Coronary artery (tissue), 2 donors: ENCODE results near the gene VPS13A.

Experiments
- DNase-seq: peaks from one replicate; pipeline ENCODE4 v3.0.0-alpha.2; 2017; ENCODE audit warnings: low spot score
- H3K27ac ChIP-seq, 2 donors: fragments of 200-600 bp; sonication (generic); one replicate each; pipeline ENCODE4 v1.5.1; 2016 to 2019
- H3K4me3 ChIP-seq: fragments of 200-600 bp; sonication (generic); 2 replicates; pipeline ENCODE4 v1.5.1; 2016; ENCODE audit warnings: mild to moderate bottlenecking, moderate library complexity
- CTCF ChIP-seq: fragments of 200-600 bp; sonication (generic); IDR thresholded peaks from one replicate; pipeline ENCODE4 v1.5.1; 2019; ENCODE audit warnings: antibody characterized with exemption

The VPS13A gene

GRCh38 chr9:77462066-77462465 lies 284.7 kb downstream of the VPS13A start:
- no peak overlapping the region for H3K4me3 ChIP-seq
- H3K27ac ChIP-seq: no peak overlapping the region
- no peak for TF ChIP-seq CTCF
- DNase-seq: no peak

DNA sequence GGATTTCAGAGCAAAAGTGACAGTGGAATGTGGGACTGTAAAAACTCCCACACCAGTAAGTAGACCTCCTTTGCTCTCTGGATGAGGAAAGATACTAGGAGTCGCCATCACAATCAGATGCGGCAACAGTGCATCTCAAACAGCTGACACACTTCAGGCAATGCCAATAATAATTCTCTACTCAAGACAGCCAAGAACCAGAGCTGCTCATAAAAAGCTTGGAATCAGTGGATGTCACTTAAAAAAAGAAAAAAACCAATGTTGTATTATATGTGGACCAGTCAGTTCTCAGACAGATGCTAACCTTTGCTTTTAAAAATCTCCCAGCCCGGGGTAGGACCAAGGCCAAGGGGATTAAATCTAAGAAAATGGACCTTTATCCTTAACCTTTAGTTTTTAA lies 285.8 kb downstream of the VPS13A start:
- Histone ChIP-seq H3K4me3 (no peak overlapping the region), H3K27ac (no peak overlapping the region)
- no peak for TF ChIP-seq CTCF
- no peak for DNase-seq

DNA sequence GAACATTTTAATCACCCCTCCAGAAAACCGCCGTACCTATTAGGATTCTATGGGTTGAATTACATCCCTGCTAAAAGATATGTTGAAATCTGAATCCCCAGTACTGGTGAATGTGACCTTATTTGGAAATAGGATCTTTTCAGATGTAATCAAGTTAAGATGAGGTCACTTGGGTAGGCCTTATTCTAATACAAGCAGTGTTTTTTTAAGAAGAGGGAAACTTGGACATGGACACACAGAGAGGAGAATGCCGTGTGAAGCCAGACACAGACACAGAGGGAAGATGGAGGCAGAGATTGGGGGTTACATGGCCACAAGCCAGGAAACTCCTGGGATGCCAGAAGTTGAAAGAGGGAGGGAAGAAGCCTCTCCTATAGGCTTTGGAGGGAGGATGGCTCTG lies 287.3 kb downstream of the VPS13A start:
- Histone ChIP-seq H3K27ac (no peak overlapping the region), H3K4me3 (no peak overlapping the region)
- no peak for DNase-seq
- no peak for TF ChIP-seq CTCF

GRCh38 chr9:77469515-77470231 lies 292.3 kb downstream of the VPS13A start:
- Histone ChIP-seq H3K27ac (no peak overlapping the region), H3K4me3 (no peak overlapping the region)
- no peak for TF ChIP-seq CTCF
- no peak for DNase-seq
